BJ (cell line): ENCODE data around the gene KRTAP10-3. TPM values are rescaled to one million over a fixed set of nuclear protein-coding genes. Genes with fewer than 3 reads are reported as not detected.

ENCODE experiments used
- CTCF ChIA-PET: fragments of 350-600 bp; formaldehyde crosslinking; extraction: SDS; loops from one replicate; lab custom pipeline; 2021; ENCODE audit warnings: antibody characterized with exemption, inconsistent platforms; lab: Yijun Ruan, JAX
- POLR2A ChIA-PET: fragments of 300-600 bp; sonication (Branson Sonifier 250); formaldehyde crosslinking; extraction: SDS; loops from one replicate; lab custom pipeline; 2021; ENCODE audit warnings: antibody characterized with exemption; lab: Charles Lee
- DNase-seq: peaks from one replicate; pipeline ENCODE4 v3.0.0-alpha.2; 2011; ENCODE audit warnings: low read depth
- H3K27me3 ChIP-seq: 2 replicates; pipeline ENCODE4 v1.6.0; 2011; ENCODE audit warnings: low read length; ENCODE audit not compliant: control insufficient read depth, insufficient read depth
- H3K36me3 ChIP-seq: 2 replicates; pipeline ENCODE4 v1.5.1; 2011; ENCODE audit warnings: low read length; ENCODE audit not compliant: control insufficient read depth, insufficient read depth
- H3K4me3 ChIP-seq: 2 replicates; pipeline ENCODE4 v1.5.1; 2011; ENCODE audit warnings: low read depth, mild to moderate bottlenecking, control low read depth, low read length
- polyA plus RNA-seq: library from polyadenylated mRNA; depleted of rRNA; stranded (reverse); fragments of >200 nt; gene quantifications from 2 replicates; pipeline ENCODE4 v1.2.3, GENCODE V29; 2011
- TF ChIP-seq, protein P1 (sequence below): IDR thresholded peaks from 2 replicates; pipeline ENCODE4 v1.5.1; 2011; ENCODE audit warnings: low read depth, mild to moderate bottlenecking, control low read depth, inconsistent platforms, low read length, moderate library complexity; ENCODE audit not compliant: insufficient read depth

The KRTAP10-3 gene
- polyA plus RNA-seq, 1 experiment = not detected

DNA sequence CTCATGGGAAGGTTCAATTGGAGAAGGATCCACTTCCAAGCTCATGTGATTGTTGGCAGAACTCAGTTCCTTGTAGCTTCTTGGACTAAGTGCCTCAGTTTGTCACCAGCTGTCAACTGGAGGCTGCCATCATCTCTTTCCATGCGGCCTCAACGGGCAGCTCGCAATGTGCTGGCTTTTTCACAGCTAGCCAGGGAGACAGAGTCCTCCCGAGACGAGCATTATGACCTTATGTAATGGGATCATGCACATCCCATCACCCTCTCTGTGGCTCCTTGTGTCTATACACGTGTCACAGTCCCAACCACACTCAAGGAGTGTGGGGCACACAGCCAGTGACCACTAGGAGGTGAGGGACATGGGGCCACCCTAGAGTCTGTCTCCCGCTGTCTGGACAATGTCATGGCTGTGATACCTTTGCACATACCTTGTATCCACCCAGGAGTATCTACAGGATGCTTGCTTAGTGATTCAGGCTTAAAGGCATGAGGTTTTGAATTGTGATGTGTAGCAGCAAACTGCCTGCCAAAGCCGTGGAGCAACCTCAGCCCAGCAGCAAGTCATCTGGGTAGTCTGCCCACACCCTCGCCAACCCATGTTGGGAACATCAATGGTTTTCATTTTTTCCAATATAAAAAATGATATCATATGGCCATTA is 37.6 kb upstream of the KRTAP10-3 start:
- ChIA-PET CTCF (no interaction called here), POLR2A (no interaction called here)
- Histone ChIP-seq H3K4me3 (no peak overlapping the region), H3K36me3 (no peaks in the 10 kb centered on the region), H3K27me3 (peaks cover 8% of the 10 kb centered on the region)
- DNase-seq = no peak
- TF ChIP-seq, protein P1, sequence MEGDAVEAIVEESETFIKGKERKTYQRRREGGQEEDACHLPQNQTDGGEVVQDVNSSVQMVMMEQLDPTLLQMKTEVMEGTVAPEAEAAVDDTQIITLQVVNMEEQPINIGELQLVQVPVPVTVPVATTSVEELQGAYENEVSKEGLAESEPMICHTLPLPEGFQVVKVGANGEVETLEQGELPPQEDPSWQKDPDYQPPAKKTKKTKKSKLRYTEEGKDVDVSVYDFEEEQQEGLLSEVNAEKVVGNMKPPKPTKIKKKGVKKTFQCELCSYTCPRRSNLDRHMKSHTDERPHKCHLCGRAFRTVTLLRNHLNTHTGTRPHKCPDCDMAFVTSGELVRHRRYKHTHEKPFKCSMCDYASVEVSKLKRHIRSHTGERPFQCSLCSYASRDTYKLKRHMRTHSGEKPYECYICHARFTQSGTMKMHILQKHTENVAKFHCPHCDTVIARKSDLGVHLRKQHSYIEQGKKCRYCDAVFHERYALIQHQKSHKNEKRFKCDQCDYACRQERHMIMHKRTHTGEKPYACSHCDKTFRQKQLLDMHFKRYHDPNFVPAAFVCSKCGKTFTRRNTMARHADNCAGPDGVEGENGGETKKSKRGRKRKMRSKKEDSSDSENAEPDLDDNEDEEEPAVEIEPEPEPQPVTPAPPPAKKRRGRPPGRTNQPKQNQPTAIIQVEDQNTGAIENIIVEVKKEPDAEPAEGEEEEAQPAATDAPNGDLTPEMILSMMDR = no peak

DNA sequence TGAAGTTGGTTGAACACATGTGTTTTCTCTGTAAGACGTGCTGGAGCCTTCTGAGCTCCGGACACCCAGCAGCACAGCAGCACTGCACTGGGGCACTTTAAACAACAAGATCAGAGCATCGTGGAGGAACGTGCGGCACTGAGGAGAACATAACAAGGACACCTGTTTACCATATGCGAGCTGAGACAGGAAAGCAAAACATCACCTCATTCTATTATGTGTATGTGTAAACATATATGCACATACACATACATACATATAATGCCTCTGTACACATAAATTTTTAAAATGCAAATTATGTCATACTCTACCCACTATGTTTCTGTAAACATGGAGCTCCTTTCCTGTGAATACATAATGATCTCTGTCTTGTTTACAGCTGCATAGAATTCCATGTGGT is 36.9 kb upstream of the KRTAP10-3 start:
- Histone ChIP-seq H3K36me3 (no peaks in the 10 kb centered on the region), H3K4me3 (no peak overlapping the region), H3K27me3 (peaks cover 8% of the 10 kb centered on the region)
- ChIA-PET CTCF (no interaction called here), POLR2A (no interaction called here)
- DNase-seq = no peak
- TF ChIP-seq, protein P1 = no peak

DNA sequence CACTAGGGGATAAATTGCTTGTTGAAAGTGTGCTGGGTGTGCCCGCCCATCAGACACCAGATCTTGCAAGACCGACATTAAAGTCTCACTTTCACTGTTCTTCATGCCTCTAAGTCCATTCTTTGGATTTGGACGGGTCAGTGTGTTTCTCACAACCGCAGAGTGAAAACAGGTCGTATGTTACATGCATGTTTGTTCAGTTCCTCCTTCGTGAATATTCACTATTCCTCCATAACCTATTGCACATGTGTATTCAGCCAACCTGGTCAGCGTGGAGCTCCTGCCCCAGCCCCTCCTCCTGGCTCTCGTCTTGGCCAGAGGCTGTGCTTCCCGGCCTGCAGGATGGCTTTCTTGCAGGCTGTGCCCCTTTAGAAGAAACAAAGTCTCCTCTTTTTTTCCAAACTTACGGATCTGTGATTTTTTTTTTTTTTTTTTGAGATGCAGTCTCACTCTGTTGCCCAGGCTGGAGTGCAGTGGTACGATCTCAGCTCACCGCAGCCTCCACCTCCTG is 35.9 kb upstream of the KRTAP10-3 start:
- peaks cover 8% of the 10 kb centered on the region for H3K27me3 ChIP-seq
- no peaks in the 10 kb centered on the region for H3K36me3 ChIP-seq
- POLR2A ChIA-PET = no interaction called here
- TF ChIP-seq, protein P1 = no peak
- DNase-seq = no peak
- CTCF ChIA-PET = no interaction called here
- H3K4me3 ChIP-seq = no peak overlapping the region

DNA sequence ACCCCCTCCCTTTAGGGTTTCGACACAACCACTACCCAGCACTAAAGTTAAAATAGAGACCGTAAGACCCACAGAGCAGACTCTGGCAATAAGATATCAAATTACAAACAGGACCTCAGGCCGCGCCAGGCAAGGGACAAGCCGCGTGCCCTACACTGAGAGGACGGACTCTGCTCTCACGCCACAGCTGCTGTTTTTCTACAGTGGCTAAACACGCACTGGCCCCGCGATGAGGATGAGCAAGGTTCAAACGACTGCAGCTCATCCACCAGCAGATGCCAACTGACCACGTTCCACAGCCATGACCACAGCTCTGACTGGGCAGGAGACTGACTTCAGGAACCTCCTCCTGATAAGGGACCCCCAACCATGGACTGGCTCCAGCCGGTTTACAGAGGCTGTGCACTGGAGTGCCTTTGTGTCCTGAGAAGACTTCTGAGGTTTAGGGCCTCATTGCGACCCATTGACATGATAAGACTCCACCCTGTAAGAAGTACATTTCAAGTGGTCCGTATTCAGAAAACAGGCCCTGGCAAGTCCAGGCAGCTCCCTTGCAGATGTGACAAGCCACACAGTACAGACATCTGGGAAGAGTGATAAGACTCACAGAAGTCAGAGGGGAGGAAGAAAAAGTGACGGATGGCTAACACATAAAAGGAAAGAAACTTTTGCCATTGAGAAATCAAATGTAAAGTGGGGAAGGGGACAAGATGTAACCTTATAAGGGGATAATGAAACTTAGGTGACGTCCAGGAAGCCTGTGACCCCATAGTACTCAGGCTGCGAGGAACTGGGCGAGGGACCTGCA is 35.2 kb upstream of the KRTAP10-3 start:
- CTCF ChIA-PET = no interaction called here

More for the DNA sequence above, 35.2 kb upstream of the KRTAP10-3 start:
- no peak for DNase-seq
- POLR2A ChIA-PET = no interaction called here
- TF ChIP-seq, protein P1 = no peak
- Histone ChIP-seq H3K27me3 (peaks cover 8% of the 10 kb centered on the region), H3K4me3 (no peak overlapping the region), H3K36me3 (no peaks in the 10 kb centered on the region)
